GM18508 (cell line): ENCODE data around the gene PLA2G4D.

Experiments used
- ATAC-seq: cut with Tn5 transposase; IDR thresholded peaks from one replicate; pipeline ENCODE4 v1.9.1; 2021; ENCODE audit warnings: moderate number of reproducible peaks; ENCODE audit not compliant: insufficient read depth, unreplicated experiment

The PLA2G4D gene

GRCh38 chr15:42094512-42094963 is at the start of gene PLA2G4D:
PLA2G4D (minus strand) TSS chr15:42094562; CDS start chr15:42094459, 103 bp downstream.
- no peak for ATAC-seq

- ATAC-seq, result no peak
Observed at GRCh38 chr15:42143356-42143755, 49.0 kb upstream of the PLA2G4D start.

GRCh38 chr15:42141795-42142667 is 47.7 kb upstream of the PLA2G4D start:
- ATAC-seq, result no peak

GRCh38 chr15:42141246-42141645 is 46.9 kb upstream of the PLA2G4D start:
- ATAC-seq, result no peak

GRCh38 chr15:42140383-42141070 is 46.2 kb upstream of the PLA2G4D start:
- no peak for ATAC-seq

- no peak for ATAC-seq
Observed at GRCh38 chr15:42139596-42139995, 45.2 kb upstream of the PLA2G4D start.

GRCh38 chr15:42138968-42139386 is 44.6 kb upstream of the PLA2G4D start:
- no peak for ATAC-seq

- no peak for ATAC-seq
Observed at GRCh38 chr15:42138411-42138810, 44.0 kb upstream of the PLA2G4D start.

GRCh38 chr15:42137461-42138261 is 43.3 kb upstream of the PLA2G4D start:
- ATAC-seq, result no peak

GRCh38 chr15:42136513-42136912 is 42.2 kb upstream of the PLA2G4D start:
- ATAC-seq, result no peak

GRCh38 chr15:42135351-42135750 is 41.0 kb upstream of the PLA2G4D start:
- no peak for ATAC-seq

- no peak for ATAC-seq
Observed at GRCh38 chr15:42134617-42135245, 40.4 kb upstream of the PLA2G4D start.

GRCh38 chr15:42133886-42134502 is 39.6 kb upstream of the PLA2G4D start:
- ATAC-seq, result no peak

- no peak for ATAC-seq
Observed at GRCh38 chr15:42133356-42133755, 39.0 kb upstream of the PLA2G4D start.

- no peak for ATAC-seq
Observed at GRCh38 chr15:42131826-42132806, 37.8 kb upstream of the PLA2G4D start.

GRCh38 chr15:42131006-42131405 is 36.6 kb upstream of the PLA2G4D start:
- ATAC-seq, result no peak

- ATAC-seq, result no peak
Observed at GRCh38 chr15:42130246-42130986, 36.1 kb upstream of the PLA2G4D start.

- no peak for ATAC-seq
Observed at GRCh38 chr15:42129364-42129763, 35.0 kb upstream of the PLA2G4D start.
